ENCODE data around the gene ALG2. TPM values are rescaled to one million over a fixed set of nuclear protein-coding genes. Genes with fewer than 3 reads are reported as not detected.
"Not testable (repeated sequence)": the region's sequence is repeated elsewhere in the genome, so short reads cannot be mapped to it uniquely, and the experiment has no call there.

The ALG2 gene
- polyA plus RNA-seq, 1 donor: 46.1 TPM

DNA sequence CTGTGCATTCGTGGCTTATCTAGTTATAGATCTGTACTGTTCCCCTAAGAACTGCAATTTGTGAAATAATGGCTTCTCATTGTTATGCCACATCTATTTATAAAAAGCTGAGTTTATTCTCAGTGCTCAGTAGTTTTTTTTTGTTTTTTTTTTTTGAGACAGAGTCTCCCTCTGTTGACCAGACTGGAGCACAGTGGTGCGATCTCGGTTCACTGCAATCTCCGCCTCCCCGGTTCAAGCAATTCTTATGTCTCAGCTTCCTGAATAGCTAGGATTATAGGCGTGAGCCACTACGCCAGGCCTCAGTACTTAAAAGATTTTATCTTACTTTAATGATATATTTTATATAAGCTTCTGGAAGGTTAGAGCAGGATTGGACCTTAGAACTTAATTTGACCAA, 19.4 kb upstream of the ALG2 start:
- no peak for DNase-seq

GRCh38 chr9:99239341-99240060, 17.8 kb upstream of the ALG2 start:
- DNase-seq: no peak

GRCh38 chr9:99238331-99238730, 16.6 kb upstream of the ALG2 start:
- no peak for DNase-seq

GRCh38 chr9:99237849-99238248, 16.1 kb upstream of the ALG2 start:
- not testable (repeated sequence) for DNase-seq

- DNase-seq: no peak
These were observed 15.6 kb upstream of the ALG2 start for GRCh38 chr9:99237356-99237755.

DNA sequence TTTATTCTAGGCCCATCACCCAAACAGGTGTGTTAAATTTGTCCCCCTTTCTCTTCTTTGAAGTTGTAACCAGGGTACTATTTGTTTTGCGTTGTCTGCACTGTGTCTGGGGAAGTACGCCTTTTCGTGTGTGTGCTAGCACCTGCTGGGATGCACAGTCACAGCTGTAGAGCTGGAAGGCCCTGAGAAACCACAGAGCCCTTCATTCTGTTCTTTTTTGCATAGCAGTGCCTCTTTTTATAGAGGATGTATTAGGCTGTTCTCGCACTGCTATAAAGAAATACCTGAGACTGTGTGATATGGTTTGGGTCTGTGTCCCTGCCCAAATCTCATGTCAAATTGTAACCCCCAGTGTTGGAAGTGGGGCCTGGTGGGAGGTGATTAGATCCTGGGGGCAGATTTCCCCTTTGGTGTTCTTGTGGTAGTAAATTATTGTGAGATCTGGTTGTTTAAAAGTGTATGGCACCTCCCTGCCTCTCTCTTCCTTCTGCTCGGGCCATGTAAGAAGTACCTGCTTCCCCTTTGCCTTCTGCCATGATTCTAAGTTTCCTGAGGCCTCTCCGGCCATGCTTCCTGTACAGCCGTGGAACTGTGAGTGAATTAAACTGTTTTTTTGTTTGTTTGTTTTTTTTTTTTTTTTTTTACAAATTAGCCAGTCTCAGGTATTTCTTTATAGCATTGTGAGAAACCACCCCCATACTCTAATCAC, 14.3 kb upstream of the ALG2 start:
- no peak for DNase-seq

DNA sequence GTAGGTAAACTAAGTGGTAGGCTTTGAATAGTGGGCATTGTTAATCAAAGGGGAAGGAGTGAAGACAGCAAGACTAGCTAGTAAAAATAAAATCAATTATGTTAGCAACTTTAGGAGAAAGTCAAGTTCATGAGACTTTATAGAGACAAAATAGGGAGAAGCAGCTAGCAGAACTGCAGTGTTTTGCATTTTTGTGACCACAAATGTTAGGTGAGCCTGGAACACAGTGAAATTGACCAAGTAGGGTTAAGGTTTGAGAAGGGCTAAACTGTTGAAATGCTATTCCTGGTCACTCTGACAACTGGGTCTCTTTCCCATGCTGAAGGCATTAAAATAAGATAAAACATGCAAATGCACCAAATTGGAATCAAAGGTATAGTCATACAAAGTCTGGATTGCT, 13.3 kb upstream of the ALG2 start:
- DNase-seq: no peak

GRCh38 chr9:99234618-99235017, 12.9 kb upstream of the ALG2 start:
- DNase-seq: no peak

- DNase-seq: no peak
These were observed 10.0 kb upstream of the ALG2 start for GRCh38 chr9:99231711-99232110.

DNA sequence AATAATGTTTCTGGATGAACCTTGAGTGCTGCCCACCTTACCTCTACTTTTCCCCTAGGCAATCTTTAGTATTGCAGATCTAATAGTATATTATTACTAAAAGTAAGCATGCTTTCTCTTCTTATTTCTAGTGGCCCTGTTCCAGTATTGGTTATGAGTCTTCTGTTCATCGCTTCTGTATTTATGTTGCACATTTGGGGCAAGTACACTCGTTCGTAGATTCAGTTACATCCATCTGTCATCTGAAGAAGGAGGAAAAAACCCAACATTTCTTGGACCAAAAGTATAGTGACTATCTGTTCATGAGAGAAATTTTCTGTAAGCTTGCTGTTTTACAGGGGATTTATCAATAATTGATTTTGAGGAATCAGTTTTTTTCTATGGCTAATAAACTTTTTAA, 8.5 kb upstream of the ALG2 start:
- DNase-seq: no peak

GRCh38 chr9:99226054-99226453, 4.3 kb upstream of the ALG2 start:
- no peak for DNase-seq

DNA sequence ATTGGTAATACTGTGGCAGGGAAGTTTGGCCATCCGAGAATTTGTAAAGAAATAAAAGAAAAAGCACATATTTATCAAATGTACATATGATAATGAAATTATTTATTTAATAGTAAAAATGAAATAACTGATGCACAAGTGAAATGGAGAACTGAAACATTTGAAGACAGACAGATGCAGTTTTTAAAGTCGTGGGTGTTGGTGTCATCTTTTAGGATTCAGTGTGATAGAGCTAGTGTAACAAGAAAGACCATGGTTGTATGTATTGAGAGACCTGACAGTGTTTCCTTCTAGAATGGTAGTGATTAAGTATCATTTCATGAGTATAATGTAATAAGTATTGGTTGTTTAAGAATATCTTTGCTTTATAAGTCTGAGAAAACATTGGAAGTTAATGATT, 2.7 kb upstream of the ALG2 start:
- no peak for DNase-seq

DNA sequence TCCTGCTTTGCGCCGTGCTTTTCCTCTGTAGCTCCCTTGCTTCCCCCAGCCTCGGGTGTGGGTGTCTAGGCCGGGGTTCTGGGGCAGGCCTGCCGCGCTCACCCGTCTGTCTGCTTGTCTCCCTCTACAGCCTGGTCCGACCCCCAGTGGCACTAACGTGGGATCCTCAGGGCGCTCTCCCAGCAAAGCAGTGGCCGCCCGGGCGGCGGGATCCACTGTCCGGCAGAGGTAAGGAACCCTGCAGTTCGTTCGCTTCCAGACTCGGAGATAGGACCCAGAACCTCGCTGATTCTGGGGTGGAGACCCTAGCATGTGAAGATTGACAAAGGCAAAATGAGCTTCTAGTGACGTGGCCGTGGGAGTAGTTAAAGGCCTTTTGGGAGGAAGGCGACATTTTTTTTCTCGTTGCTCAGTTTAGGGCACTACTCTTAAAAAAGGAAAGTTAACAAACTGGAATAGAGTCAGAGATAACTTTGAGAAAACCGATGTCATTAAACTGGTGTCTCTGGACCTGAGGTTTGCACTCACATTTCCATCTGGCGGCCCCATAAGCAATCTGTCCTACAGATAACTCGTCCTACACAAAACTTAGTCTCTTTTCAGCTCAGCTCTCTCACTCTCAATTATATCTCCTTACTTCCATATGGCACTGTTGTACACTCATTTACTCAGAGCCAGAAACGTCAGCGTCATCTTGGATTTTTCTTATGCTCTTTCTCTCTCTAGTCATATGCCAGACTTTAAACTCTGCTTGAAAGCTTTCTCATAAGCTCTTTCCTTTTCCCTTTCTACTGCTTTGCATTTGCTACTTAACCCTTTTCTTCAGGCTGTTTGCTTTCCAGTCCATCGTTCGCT, 901 bp upstream of the ALG2 start:
- DNase-seq: peak; percentile 28

GRCh38 chr9:99221266-99221620, 499 bp downstream of the ALG2 start:
- no peak for DNase-seq

GRCh38 chr9:99220011-99220410, 1.7 kb downstream of the ALG2 start:
- DNase-seq: no peak

DNA sequence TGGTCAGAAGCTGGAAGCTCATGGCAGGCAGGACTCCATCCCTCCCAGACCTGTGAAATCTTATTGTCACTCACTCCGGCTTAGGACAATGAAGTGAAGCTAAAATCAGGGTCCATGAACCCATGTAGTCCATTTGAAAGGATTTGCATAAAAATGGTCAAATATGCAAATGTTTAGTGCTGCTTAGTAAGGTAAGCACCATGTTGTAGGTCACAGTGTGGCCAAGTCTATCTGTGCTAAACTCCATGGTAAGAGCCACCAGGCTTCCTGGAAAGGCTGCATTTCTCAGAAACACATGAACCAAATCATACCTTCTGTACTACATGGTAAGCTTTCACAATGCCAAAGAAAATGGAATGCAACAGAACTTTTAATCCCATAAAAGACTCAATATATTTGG, 5.7 kb downstream of the ALG2 start:
- no peak for DNase-seq

DNA sequence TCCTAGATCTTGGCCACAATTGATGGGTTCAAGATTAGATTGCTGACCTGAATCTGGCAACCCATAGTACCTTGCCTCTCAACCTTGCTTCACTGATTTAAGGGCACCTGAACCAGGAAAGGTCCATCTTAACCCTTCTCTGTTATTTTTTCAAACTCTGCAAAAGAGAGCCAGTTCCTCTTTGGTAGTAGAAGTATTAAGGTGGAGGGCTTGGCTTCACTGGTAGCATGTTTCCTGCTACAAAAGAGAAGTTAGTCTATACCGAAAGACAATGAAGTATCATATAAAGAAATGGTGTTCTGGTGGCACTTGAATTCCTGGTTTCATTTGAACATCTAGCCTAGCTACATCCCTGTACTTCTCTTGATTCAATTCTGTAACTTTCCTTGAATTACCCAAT, 8.5 kb downstream of the ALG2 start:
- DNase-seq: no peak

- DNase-seq: no peak
These were observed 10.0 kb downstream of the ALG2 start for GRCh38 chr9:99211746-99212145.

GRCh38 chr9:99210572-99210971, 11.2 kb downstream of the ALG2 start:
- no peak for DNase-seq

DNA sequence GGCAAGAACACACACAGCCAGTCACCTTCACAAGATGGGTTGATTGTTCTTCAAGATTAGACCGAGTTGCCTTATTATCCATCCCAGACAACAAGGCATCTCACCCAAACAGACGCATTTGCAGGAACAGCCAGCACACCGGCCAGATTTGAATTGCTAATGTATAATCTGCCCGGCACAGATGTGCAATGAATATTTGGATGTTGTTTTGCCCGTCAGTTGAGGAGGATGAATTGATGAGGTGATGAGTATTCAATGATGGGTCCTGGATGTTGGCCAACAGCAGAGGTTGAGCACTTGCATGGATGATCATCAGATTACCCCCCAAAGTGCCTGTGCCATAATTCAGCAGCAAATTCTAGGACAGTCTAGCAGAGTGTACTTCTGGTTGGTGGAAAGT, 20.1 kb downstream of the ALG2 start:
- no peak for DNase-seq

DNA sequence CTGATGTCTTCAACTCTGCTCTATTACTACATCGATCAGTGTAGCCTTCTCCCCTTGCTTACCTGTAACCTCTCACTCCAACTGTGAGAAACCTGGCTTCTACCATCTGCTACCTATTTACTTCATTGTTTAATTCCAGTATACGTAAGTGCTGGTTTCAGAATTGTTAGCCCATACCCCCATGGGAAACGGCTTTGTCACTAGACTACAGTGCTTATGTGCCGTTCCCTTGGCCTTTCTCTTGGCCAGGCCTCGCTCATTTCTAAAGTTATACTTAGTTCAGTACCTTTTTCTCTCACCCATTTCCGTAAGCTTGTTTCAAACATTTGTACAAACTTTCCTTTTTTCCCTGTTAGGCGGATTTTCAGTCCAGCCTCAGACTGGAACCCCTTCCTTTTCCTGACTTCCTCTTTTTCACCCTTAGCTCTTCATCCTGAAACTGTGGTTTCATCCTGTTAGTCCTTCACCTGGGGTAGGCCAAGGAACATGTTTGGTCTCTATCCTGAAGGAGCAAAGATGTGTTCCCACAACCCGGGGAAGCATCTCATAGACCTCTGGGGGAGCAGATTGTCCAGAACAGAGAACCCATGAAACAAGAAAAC, 21.7 kb downstream of the ALG2 start:
- DNase-seq: no peak

GRCh38 chr9:99197987-99198386, 23.8 kb downstream of the ALG2 start:
- no peak for DNase-seq

GRCh38 chr9:99197124-99197630, 24.6 kb downstream of the ALG2 start:
- DNase-seq: no peak

Measured in left kidney (tissue), 2 donors.